ENCODE results near the gene GPR173.

GPR173 gene

GRCh38 chrX:53071604-53072417 is 23.2 kb downstream of the GPR173 start:
- DNase-seq = peak; percentile 77

GRCh38 chrX:53072418-53073114 is 24.0 kb downstream of the GPR173 start:
- DNase-seq = peak; percentile 21

GRCh38 chrX:53073115-53073586 is 24.6 kb downstream of the GPR173 start:
- no peak for DNase-seq

GRCh38 chrX:53075011-53075410 is 26.4 kb downstream of the GPR173 start:
- peak; percentile 13 for DNase-seq

GRCh38 chrX:53076671-53077070 is 28.1 kb downstream of the GPR173 start:
- DNase-seq = no peak

- DNase-seq = peak; percentile 31
Observed at GRCh38 chrX:53077207-53078197, 28.9 kb downstream of the GPR173 start.

- DNase-seq = no peak
Observed at GRCh38 chrX:53078943-53079342, 30.4 kb downstream of the GPR173 start.

GRCh38 chrX:53080628-53081580 is 32.3 kb downstream of the GPR173 start:
- no peak for DNase-seq

- peak; percentile 97 for DNase-seq
Observed at GRCh38 chrX:53081925-53082772, 33.6 kb downstream of the GPR173 start, which contains the start of gene TSPYL2. TSS of gene TSPYL2 (plus strand) at chrX:53082367. CDS start at chrX:53082499, 132 bp downstream.

GRCh38 chrX:53082773-53083616 is 34.4 kb downstream of the GPR173 start:
- DNase-seq = no peak

- no peak for DNase-seq
Observed at GRCh38 chrX:53084043-53084570, 35.5 kb downstream of the GPR173 start.

GRCh38 chrX:53084863-53085262 is 36.3 kb downstream of the GPR173 start:
- DNase-seq = no peak

- DNase-seq = no peak
Observed at GRCh38 chrX:53085661-53086229, 37.2 kb downstream of the GPR173 start.

- no peak for DNase-seq
Observed at GRCh38 chrX:53086464-53086863, 37.9 kb downstream of the GPR173 start.

GRCh38 chrX:53087388-53087831 is 38.8 kb downstream of the GPR173 start:
- DNase-seq = no peak

GRCh38 chrX:53088136-53088974 is 39.8 kb downstream of the GPR173 start:
- no peak for DNase-seq

- peak; percentile 59 for DNase-seq
Observed at GRCh38 chrX:53089224-53089842, 40.7 kb downstream of the GPR173 start.
